GM18873 (cell line): ENCODE results near the gene RCCD1.

Experiments used
- ATAC-seq: cut with Tn5 transposase; IDR thresholded peaks from one replicate; pipeline ENCODE4 v1.9.1; 2021; ENCODE audit warnings: mild to moderate bottlenecking, moderate library complexity, moderate number of reproducible peaks; ENCODE audit not compliant: unreplicated experiment, low FRiP score

Gene RCCD1

DNA sequence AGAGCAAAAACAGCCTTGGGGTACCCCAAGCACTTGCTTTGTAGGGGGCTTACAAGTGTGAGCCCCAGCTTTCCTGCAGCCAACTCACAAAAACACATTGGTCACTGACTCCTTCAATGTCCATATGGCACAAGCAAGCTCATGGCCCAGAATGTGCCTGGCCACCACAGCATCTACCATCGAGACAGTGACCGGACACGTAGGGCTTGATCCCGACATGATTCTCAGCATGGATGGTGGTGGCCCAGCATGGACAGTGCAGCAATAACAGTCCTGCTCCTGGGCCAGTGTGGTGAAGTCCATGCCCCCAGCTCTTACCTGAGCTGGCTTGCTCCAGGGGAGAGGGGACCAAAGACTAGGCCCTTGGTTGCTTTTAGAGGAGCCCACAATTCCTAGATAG lies 13.6 kb upstream of the RCCD1 start:
- no peak for ATAC-seq

DNA sequence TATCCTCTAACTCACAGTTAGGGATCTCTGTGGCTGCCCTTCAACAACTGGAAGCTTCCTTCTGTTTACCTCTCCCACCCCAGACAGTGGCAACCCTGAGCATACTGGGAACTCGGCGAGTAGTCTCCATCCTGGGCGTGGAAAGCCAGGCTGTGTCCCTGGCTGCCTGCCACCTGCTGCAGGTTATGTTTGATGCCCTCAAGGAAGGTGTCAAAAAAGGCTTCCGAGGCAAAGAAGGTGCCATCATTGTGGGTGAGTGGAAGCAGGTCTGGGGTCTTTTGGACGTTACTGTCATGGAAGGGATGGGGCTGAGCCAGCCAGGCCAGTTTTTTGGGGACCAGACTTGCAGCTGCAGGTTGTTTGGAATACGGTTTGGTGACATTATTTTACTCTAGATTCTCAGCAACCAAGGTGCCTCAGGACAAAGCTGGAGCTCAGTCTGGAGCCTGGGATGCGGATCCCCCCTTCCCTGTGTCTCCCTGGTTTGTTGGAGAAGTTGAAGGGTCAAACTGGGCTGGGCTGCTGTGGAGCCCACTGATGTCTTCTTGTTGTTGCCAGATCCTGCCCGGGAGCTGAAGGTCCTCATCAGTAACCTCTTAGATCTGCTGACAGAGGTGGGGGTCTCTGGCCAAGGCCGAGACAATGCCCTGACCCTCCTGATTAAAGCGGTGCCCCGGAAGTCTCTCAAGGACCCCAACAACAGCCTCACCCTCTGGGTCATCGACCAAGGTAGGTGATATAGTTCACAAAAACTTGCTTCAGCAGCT lies 12.1 kb upstream of the RCCD1 start:
- ATAC-seq, result no peak

DNA sequence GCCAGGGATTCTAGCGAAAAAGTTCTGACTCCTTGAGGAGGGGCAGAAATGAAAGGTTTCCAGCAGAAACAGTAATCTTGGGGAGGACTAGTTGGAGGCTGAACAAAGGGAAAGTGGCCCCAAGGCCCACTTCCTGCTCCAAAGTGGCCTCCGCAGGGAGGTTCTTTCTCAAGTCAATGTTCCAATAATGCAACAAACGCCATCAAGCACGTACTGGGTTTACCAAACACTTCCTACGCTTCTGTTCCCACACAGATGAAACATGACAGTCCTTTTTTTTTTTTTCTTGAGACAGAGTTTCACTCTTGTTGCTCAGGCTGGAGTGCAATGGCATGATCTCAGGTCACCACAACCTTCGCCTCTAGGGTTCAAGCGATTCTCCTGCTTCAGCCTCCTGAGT lies 9.6 kb upstream of the RCCD1 start:
- no peak for ATAC-seq

DNA sequence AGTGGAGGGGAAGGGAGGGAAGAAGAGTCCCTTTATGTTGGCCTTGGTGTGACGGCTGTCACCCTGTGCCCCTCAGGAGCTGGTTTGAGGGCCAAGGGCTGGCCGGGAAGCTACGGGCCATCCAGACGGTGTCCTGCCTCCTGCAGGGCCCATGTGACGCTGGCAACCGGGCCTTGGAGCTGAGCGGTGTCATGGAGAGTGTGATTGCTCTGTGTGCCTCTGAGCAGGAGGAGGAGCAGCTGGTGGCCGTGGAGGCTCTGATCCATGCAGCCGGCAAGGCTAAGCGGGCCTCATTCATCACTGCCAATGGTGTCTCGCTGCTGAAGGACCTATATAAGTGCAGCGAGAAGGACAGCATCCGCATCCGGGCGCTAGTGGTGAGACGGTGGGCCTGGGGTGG lies 8.1 kb upstream of the RCCD1 start:
- ATAC-seq, result no peak

DNA sequence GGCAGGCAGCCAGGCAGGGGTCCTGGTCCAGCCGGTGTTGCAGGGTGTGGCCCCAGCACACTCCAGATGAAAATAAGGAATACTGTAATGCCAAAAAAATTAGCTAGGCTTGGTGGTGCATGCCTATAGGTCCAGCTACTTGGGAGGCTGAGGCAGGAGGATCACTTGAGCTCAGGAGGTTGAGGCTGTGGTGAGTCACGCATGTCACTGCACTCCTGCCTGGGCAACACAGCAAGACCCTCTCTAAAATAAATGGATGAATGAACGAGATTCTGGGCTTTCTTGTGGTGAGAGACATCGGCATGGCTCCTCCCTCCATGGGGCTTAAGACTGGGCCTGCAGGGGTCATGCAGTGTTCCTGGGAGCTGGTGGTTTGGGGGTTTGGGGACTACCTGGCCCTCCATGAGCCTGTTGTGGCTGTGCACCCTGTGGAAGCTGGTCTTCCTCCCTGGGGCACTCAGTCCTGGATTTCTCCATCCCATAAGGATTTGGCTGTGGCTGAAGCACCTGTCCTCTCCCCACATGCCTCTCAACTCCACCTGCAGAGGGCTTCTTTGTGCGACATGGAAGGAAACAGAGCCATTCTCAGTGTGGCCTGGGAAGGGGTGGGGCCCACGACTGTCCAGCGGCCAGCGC lies 7.6 kb upstream of the RCCD1 start:
- ATAC-seq, result no peak

DNA sequence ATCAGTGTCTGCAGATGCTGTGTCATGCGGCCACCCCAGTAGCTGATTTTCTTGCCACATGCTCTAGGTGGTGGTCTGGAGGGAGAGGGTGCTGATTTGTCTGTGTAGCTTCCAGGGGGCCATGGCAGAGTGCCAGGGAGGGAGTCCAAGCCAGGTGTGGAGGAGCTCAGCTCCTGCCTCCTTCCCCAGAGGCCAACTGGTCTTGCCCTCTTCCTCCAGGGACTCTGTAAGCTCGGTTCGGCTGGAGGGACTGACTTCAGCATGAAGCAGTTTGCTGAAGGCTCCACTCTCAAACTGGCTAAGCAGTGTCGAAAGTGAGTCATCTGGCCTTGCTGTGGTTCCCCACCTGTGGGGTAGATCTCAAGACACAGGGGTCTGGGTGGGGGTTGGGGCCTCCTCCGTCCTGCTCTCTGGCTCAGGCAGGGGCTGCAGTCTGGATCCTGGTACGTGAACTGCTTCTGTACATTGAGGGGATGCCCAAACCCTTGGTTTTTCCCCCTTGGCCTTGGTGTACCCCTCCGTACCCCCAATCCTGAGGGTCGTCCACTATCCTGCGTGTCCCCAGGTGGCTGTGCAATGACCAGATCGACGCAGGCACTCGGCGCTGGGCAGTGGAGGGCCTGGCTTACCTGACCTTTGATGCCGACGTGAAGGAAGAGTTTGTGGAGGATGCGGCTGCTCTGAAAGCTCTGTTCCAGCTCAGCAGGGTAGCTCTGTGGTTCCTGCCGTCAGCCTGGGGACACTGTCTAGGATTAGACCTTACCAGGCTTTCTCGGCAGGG lies 6.9 kb upstream of the RCCD1 start:
- ATAC-seq, result no peak

DNA sequence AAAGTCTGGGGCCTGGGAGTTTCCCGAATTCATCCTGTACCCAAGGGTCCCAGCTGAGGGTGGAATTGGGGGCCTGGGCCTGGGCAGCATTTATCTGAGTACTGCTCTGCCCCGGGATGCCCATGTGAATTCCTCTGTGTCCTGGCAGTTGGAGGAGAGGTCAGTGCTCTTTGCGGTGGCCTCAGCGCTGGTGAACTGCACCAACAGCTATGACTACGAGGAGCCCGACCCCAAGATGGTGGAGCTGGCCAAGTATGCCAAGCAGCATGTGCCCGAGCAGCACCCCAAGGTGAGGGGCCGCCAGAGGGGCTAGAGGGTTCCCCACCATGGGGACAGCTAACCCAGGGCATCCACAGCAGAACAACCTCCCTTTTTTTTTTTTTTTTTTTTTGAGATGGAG lies 6.2 kb upstream of the RCCD1 start:
- ATAC-seq, result no peak

DNA sequence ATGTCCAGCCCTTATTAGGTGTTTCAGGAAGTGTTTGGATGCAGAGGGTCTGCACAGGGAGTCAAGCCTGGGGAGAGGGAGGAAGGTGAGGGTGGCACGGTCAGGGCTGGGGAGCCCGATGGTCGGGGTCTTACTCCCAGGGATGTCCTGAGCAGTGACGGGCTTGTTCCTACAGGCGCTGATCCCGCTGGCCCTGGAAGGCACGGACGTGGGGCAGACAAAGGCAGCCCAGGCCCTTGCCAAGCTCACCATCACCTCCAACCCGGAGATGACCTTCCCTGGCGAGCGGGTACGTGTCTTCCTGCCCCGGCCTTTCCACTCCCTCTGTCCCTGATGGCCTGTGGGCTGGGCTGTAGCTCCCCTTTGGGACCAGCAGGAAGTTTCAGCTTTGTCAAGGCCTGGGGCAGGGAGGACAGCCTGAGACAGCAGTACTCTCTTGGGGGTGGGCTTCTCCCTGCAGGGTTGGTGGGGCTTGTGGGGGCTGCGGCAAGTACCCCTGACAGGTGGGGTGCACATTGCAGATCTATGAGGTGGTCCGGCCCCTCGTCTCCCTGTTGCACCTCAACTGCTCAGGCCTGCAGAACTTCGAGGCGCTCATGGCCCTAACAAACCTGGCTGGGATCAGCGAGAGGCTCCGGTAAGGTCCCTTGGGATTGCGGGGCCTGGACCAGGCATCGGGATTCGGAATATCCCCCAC lies 4.6 kb upstream of the RCCD1 start:
- ATAC-seq, result no peak

DNA sequence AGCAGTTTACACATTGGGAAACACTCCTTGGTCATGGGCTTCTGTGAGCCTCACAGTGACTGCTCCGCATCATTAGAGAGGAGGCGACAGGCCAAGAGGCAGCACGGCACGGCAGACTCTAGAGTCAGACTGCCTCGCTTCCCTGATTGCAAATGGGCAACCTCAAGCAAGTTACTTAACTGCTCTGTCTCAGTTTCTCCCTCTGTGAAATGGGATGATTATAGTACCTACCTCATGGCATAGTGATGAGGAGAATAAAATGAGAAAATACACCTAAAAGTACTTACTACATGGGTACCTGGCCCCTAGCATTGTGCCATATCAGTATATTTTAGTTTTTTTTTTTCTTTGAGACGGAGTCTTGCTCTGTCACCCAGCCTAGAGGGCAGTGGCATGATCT lies 4.0 kb upstream of the RCCD1 start:
- no peak for ATAC-seq

DNA sequence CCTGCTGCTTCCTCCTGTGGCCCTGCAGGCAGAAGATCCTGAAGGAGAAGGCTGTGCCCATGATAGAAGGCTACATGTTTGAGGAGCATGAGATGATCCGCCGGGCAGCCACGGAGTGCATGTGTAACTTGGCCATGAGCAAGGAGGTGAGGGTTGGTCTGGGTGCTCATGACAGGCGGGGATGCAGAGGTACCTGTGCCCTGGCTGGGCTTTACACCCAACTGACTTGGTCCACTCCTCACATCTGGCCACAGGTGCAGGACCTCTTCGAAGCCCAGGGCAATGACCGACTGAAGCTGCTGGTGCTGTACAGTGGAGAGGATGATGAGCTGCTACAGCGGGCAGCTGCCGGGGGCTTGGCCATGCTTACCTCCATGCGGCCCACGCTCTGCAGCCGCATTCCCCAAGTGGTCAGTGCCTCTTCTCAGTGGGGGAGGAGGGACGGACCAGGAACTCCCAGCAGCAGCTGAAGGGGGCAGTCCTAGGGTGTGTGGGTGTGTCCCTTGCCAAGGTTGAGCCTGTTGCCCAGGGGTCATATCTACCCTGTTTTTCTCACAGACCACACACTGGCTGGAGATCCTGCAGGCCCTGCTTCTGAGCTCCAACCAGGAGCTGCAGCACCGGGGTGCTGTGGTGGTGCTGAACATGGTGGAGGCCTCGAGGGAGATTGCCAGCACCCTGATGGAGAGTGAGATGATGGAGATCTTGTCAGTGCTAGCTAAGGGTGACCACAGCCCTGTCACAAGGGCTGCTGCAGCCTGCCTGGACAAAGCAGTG lies 1.6 kb upstream of the RCCD1 start:
- ATAC-seq, result no peak

DNA sequence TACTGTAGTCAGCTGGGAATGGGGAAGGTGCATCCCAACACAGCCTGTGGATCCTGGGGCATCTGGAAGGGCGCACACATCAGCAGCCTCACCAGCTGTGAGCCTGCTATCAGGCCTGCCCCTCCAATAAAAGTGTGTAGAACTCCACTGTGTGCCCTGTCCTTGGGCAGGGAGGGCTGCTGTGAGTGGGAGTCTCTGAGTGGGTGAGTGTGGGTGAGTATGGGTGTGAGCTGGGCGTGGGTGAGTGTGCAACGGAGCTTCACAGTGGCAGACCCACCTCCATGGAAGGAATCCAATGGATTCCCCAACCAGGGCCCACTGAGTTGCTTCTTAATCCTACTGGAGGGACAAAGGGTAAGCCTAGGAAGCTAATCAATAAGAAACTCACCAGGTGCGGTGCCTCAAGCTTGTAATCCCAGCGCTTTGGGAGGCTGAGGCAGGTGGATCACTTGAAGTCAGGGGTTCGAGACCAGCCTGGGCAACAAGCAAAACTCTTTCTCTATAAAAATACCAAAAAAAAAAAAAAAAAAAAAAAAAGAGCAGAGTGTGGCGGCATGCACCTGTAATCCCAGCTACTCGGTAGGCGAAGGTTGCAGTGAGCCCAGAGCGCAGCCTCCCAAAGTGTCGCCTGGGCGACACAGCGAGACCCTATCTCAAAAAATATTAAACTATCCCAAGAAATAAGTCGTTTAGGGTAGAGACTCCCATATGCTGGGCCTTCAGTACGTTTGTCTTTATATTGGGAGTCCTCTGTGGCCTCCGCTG lies 555 bp upstream of the RCCD1 start:
- no peak for ATAC-seq

DNA sequence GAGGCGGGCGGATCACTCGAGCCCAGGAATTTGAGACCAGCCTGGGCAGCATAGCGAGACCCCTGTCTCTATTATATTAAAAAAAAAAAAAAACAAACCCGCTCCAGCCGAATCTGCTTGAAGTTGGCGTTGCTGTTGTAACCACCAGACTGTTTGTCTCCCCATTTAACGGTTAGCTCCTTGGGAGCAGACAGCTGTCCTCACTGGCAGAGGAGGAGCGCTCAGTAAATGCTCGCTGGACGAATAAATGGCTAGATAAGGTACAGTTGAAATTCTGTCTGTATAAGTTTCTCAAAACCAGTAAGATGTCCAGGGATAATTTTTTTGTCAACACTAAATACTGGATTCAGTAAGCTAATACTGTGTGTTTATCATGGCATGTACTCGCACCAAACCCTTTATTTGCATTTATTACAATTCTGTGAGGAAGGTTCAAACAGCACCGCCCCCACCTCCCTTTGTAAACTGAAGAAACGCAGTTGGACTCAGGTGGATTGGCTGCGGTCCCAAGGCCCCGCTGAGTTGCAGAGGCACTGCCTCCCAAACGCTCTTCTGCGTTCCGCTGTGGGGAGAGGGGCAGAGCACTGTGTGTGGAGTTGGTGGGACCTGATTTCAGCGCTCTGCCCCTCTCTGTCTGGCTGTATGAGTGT lies 1.1 kb downstream of the RCCD1 start:
- no peak for ATAC-seq

DNA sequence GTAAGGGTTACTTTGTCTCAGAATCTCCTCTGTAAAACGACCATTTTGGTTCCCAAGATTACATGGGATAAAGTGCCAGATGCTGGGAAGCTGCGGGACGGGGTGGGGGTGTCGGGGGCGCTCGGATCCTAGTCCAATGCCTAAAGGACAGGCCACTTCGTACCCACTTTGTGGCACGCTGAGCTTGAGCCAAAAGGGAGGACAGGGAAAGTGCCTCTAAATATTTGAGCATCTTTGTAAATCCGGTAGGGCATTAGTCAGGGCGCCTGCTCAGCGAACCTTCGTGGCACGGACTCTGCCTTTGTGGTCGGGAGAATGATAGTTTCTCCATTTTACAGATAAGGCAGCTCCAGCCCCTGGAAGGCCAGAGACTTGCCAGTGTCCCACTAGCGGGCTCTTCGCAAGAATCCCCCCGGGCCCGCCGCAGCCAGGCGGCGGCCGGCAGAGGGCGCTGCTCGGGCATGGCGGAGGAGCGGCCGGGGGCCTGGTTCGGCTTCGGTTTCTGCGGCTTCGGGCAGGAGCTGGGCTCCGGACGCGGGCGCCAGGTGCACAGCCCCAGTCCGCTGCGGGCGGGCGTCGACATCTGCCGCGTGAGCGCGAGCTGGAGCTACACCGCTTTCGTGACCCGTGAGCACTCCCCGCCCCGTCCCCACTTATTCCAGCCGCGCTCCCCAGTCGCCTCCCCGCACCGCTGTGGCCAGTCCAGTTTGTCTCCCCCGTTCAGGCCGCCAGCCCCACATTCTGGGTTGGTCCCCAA lies 1.8 kb downstream of the RCCD1 start:
- ATAC-seq, result no peak

DNA sequence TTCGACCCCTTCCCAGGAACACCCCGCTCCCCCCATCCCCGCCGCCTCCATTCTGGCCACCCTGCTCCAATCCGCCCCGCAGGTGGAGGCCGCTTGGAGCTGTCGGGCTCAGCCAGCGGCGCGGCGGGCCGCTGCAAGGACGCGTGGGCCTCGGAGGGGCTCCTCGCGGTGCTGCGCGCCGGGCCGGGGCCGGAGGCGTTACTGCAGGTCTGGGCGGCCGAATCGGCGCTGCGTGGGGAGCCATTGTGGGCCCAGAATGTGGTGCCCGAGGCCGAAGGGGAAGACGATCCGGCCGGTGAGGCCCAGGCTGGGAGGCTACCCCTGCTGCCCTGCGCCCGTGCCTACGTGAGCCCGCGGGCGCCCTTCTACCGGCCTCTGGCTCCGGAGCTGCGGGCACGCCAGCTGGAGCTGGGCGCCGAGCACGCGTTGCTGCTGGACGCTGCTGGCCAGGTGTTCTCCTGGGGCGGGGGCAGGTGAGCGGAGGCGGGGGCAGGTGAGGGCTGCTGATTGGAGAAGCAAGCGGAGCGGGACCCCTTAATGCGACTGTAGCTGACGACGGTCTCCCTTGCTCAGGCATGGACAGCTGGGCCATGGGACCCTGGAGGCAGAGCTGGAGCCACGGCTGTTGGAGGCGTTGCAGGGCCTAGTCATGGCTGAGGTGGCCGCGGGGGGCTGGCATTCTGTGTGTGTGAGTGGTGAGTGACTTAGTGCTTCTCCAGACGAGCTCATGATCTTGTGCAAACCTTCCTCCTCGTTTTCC lies 2.5 kb downstream of the RCCD1 start:
- ATAC-seq, result no peak

DNA sequence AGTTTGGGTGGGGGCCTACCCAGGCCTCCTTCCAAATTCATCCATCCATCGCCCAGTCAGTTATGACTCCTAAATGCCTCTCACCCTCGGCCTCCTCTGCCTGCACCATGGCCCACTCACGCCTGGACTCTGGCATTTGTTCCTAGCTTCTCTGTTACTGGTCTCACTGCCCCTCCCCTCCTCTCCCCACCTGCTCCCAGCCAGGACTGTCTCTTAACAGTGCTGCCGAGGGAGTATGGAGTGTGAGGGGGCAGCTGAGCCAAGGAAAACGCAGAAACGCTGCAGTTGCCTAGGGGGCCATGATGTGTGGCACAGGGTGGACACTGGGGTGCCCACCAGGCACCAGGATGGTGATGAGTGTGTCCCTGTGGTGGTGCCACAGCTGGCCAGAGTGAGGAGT lies 3.1 kb downstream of the RCCD1 start:
- no peak for ATAC-seq

DNA sequence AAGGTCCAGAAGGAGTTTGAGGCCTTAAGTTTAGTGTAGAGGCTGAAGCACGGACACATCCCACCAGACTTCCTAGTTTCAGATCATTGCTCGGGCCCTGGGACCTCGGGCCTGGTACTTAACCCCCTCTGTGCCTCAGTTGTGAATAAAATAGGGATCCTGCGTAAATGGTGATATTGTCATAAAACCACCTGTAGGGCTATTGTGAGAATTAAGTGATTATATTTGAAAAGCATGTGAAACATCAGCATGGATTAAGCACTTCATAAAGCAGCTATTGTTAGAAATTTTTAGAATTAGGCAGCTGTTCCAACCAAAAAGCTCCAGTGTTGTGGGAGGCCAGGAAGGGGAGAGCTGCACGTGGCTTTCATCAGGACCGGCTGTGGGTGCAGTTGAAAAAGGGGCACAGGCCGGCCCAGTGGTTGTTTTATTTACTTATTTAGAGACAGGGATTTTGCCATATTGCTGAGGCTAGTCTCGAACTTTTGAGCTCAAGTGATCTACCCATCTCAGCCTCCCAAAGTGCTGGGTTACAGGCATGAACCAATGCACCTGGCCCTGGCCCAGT lies 4.4 kb downstream of the RCCD1 start:
- no peak for ATAC-seq

DNA sequence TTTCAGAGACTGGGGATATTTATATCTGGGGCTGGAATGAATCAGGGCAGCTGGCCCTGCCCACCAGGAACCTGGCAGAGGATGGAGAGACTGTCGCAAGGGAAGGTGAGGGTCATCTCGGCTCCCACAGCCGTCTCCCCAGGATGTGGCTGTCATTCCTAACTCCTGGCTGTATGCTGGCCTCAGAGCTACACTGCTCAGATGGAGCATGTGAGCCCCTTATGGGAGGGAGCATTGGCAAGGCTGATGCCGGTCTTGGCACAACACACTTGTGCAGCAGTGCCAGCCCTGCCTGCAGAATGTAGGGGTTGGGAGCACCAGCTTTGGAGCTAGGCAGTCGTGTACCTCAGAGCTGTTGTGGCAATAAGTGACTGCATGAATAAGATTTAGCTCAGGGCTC lies 5.2 kb downstream of the RCCD1 start:
- ATAC-seq, result no peak
